ENCODE measurements around the gene SYNDIG1.

Gene SYNDIG1

GRCh38 chr20:24544371-24544770 lies 74.9 kb downstream of the SYNDIG1 start:
- Histone ChIP-seq H3K4me3 (replicated peaks; ENCODE audit: insufficient read depth, low read length) (no peak overlapping the region), H3K27me3 (ENCODE audit: insufficient read depth, poor library complexity, severe bottlenecking) (peaks cover 6% of the 10 kb centered on the region), H3K27ac (replicated peaks) (no peak overlapping the region)
- no peak for TF ChIP-seq POLR2AphosphoS5 (IDR thresholded peaks at IDR 0.05; ENCODE audit: low read depth)
- no peak for TF ChIP-seq GABPA (IDR thresholded peaks at IDR 0.05; ENCODE audit: low read depth)
- TF ChIP-seq SPI1 (IDR thresholded peaks at IDR 0.05; ENCODE audit: borderline replicate concordance, low read depth): no peak
- TF ChIP-seq REST (IDR thresholded peaks at IDR 0.05; ENCODE audit: insufficient replicate concordance, low read depth): no peak
- no peak for DNase-seq (ENCODE audit: low read depth in 1 of 2, low spot score in 1 of 2)

- TF ChIP-seq CTCF (IDR thresholded peaks at IDR 0.05; ENCODE audit: insufficient read depth, low read length) (no peak), POLR2AphosphoS5 (IDR thresholded peaks at IDR 0.05; ENCODE audit: low read depth) (no peak), SPI1 (IDR thresholded peaks at IDR 0.05; ENCODE audit: borderline replicate concordance, low read depth) (no peak), GABPA (IDR thresholded peaks at IDR 0.05; ENCODE audit: low read depth) (no peak), REST (IDR thresholded peaks at IDR 0.05; ENCODE audit: insufficient replicate concordance, low read depth) (no peak)
- Histone ChIP-seq H3K27me3 (ENCODE audit: insufficient read depth, poor library complexity, severe bottlenecking) (peaks cover 5% of the 10 kb centered on the region), H3K27ac (replicated peaks) (no peak overlapping the region), H3K4me3 (replicated peaks; ENCODE audit: insufficient read depth, low read length) (no peak overlapping the region)
- no peak for DNase-seq (ENCODE audit: low read depth in 1 of 2, low spot score in 1 of 2)
These were observed 75.7 kb downstream of the SYNDIG1 start for GRCh38 chr20:24545168-24545567.

- no peak overlapping the region for H3K4me3 ChIP-seq (replicated peaks; ENCODE audit: insufficient read depth, low read length)
- H3K27ac ChIP-seq (replicated peaks): no peak overlapping the region
- H3K27me3 ChIP-seq (ENCODE audit: insufficient read depth, poor library complexity, severe bottlenecking): no peaks in the 10 kb centered on the region
- TF ChIP-seq POLR2AphosphoS5 (IDR thresholded peaks at IDR 0.05; ENCODE audit: low read depth) (no peak), GABPA (IDR thresholded peaks at IDR 0.05; ENCODE audit: low read depth) (no peak), REST (IDR thresholded peaks at IDR 0.05; ENCODE audit: insufficient replicate concordance, low read depth) (no peak), CTCF (IDR thresholded peaks at IDR 0.05; ENCODE audit: insufficient read depth, low read length) (no peak), SPI1 (IDR thresholded peaks at IDR 0.05; ENCODE audit: borderline replicate concordance, low read depth) (no peak)
- no peak for DNase-seq (ENCODE audit: low read depth in 1 of 2, low spot score in 1 of 2)
These were observed 76.9 kb downstream of the SYNDIG1 start for GRCh38 chr20:24546232-24546892.
